Measurements from ENCODE around the gene MED12L. TPM values are rescaled to one million over a fixed set of nuclear protein-coding genes. Genes with fewer than 3 reads are reported as not detected.

MED12L gene
- total and polyA plus RNA-seq, 10 of the 15 experiments (the other 5 are each of a cell fraction or from before 2014, with no cell fraction given), result 0.01 to 0.06 (median 0.03) TPM; not detected in 2

GRCh38 chr3:151218136-151218535, 132.7 kb downstream of the MED12L start (continued):
- TF ChIP-seq MXI1 (IDR thresholded peaks at IDR 0.05; ENCODE audit: low read depth, low read length) (no peak), CEBPZ (IDR thresholded peaks at IDR 0.05; ENCODE audit: low read depth, low read length) (no peak), NFYB (IDR thresholded peaks at IDR 0.05; ENCODE audit: insufficient read depth, low read depth, low read length) (no peak)

DNA sequence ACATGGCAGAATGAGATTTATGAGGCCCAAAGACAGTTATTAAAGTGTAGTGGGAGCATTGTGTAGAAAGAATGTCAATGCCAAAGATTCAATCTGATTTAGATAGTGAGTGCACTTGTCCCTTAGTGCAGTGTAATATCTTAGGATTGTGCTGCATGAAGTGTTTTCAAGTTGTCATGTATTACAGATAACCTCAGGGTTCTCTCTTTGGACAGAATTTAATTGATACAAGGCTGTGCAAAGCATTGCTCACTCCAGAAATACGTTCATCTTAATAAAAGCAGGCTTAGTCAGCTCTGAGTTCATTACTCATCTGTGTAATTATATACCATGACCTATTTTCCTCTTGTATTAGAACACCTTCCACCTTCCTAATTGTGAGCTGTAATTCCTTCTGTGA, 133.6 kb downstream of the MED12L start:
- BruUV-seq (replicated peaks), result no TSS peak
- ATAC-seq (peak; percentile 28; the same call in 1 of the 3 replicates), DNase-seq (ENCODE audit: low read depth, low spot score) (no peak), FAIRE-seq (no peak)
- Histone ChIP-seq H4K20me1 (ENCODE audit: control insufficient read depth, insufficient read depth) (no peaks in the 10 kb centered on the region), H3K4me2 (ENCODE audit: control insufficient read depth, insufficient read depth) (no peak overlapping the region), H3K9ac (ENCODE audit: control insufficient read depth, insufficient read depth, low read length) (no peak overlapping the region), H3K4me3 (no peak overlapping the region), H3K4me1 (ENCODE audit: control insufficient read depth, insufficient read depth, low read length) (no peaks in the 10 kb centered on the region), H3K36me3 (ENCODE audit: control insufficient read depth in 2 of 2, insufficient read depth in 2 of 2, low read length in 1 of 2) (no peaks in the 10 kb centered on the region), H2AFZ (ENCODE audit: control insufficient read depth, low read depth, low read length) (no peak overlapping the region), H3K27ac (ENCODE audit: control insufficient read depth, insufficient read depth) (no peak overlapping the region), H3K9me3 (replicated peaks; ENCODE audit: control insufficient read depth, insufficient read depth, low read length) (no peaks in the 10 kb centered on the region), H3K27me3 (replicated peaks in 1 of 2; ENCODE audit: control insufficient read depth in 2 of 2, insufficient read depth in 2 of 2, low read length in 1 of 2) (peaks cover 0 to 2% of the 10 kb centered on the region in 2 experiments; a peak in 2 of 4 replicates), H3K79me2 (ENCODE audit: control insufficient read depth, insufficient read depth, low read length) (no peaks in the 10 kb centered on the region)
- POLR2A ChIA-PET, result interaction anchor here (0.6 kb wide), 1 partner anchor 51 kb away, joined by 3 read pairs; no protein-coding TSS in a partner anchor
- SMC1A ChIA-PET (ENCODE audit: uncharacterized antibody, unreplicated experiment), result interaction anchor here (1.0 kb wide), 1 partner anchor 51 kb away, joined by 4 read pairs; no protein-coding TSS in a partner anchor
- intact Hi-C loops (cut with micrococcal nuclease; ENCODE audit: unreplicated experiment) (no loop called here), in situ Hi-C loops (cut with MboI) (no loop called here)
- 0% methylated on average over 1 of the region's 1 CpG for WGBS (ENCODE audit: insufficient coverage, insufficient replicate concordance, low lambda C conversion rate, missing lambda C conversion rate)
- RAD21 ChIA-PET (ENCODE audit: unreplicated experiment), result interaction anchor here (0.9 kb wide), 1 partner anchor 456 kb away, joined by 4 read pairs; the partner anchor contains the start of gene SIAH2
- TF ChIP-seq STAT3 (IDR thresholded peaks at IDR 0.05; ENCODE audit: low read depth, low read length) (no peak), STAT1 (conservative IDR thresholded peaks at IDR 0.05) (no peak)
- CTCF ChIA-PET, result interaction anchor here (0.6 to 2.6 kb wide), 4 partner anchors 9 to 63 kb away, joined by 3 to 7 read pairs (median 3); no protein-coding TSS in a partner anchor

Data from GM12878 (cell line).